HepG2 (cell line): Measurements from ENCODE around the gene RPS5. TPM values are rescaled to one million over a fixed set of nuclear protein-coding genes. Genes with fewer than 3 reads are reported as not detected.
A peak's percentile ranks its signal among the peaks of the same experiment; 100 is the strongest.

ENCODE experiments used
- AKAP8 ChIP-seq: sonication (generic); formaldehyde crosslinking; IDR thresholded peaks from 2 replicates; pipeline ENCODE4 v1.5.1; 2020; ENCODE audit warnings: mild to moderate bottlenecking, missing genetic modification reagents
- ATF3 ChIP-seq: sonication (generic); formaldehyde crosslinking; IDR thresholded peaks from 2 replicates; pipeline ENCODE4 v1.4.0; 2020; ENCODE audit warnings: missing genetic modification reagents
- BORCS8-MEF2B ChIP-seq: sonication (generic); formaldehyde crosslinking; IDR thresholded peaks from 2 replicates; pipeline ENCODE4 v1.8.0; 2022; ENCODE audit warnings: mild to moderate bottlenecking, missing genetic modification reagents
- GZF1 ChIP-seq: sonication (generic); formaldehyde crosslinking; IDR thresholded peaks from 2 replicates; pipeline ENCODE4 v1.5.1; 2020; ENCODE audit warnings: mild to moderate bottlenecking, missing genetic modification reagents
- KMT2A ChIP-seq: sonication (generic); formaldehyde crosslinking; IDR thresholded peaks from 2 replicates; pipeline ENCODE4 v1.4.0; 2020; ENCODE audit warnings: missing genetic modification reagents
- MNT ChIP-seq: fragments of 450-650 bp; IDR thresholded peaks from 2 replicates; pipeline ENCODE4 v1.6.1; 2016
- NFKBIZ ChIP-seq: IDR thresholded peaks from 2 replicates; pipeline ENCODE4 v1.6.1; 2018; ENCODE audit warnings: missing genetic modification reagents, missing compliant biosample characterization
- NPAS2 ChIP-seq: sonication (generic); formaldehyde crosslinking; IDR thresholded peaks from 2 replicates; pipeline ENCODE4 v1.8.0; 2022; ENCODE audit warnings: mild to moderate bottlenecking, missing genetic modification reagents, borderline replicate concordance
- PAF1 ChIP-seq: IDR thresholded peaks from 2 replicates; pipeline ENCODE4 v1.6.1; 2016; ENCODE audit warnings: missing genetic modification reagents, missing compliant biosample characterization
- PCBP2 ChIP-seq: fragments of 200-400 bp; formaldehyde crosslinking; optimal IDR thresholded peaks from 2 replicates; pipeline ENCODE3; 2018; ENCODE audit warnings: low read length, low read depth; ENCODE audit not compliant: poor library complexity, severe bottlenecking
- POGK ChIP-seq: sonication (generic); formaldehyde crosslinking; conservative IDR thresholded peaks from 2 replicates; pipeline ENCODE4 v1.8.0; 2022; ENCODE audit warnings: mild to moderate bottlenecking, moderate library complexity, missing genetic modification reagents
- SNRNP70 ChIP-seq: fragments of 200-400 bp; formaldehyde crosslinking; IDR thresholded peaks from 2 replicates; pipeline ENCODE4 v1.6.1; 2017; ENCODE audit warnings: mild to moderate bottlenecking, low read depth, low read length, moderate library complexity
- TGIF2 ChIP-seq: IDR thresholded peaks from 2 replicates; pipeline ENCODE4 v1.6.1; 2016; ENCODE audit warnings: control low read depth, missing compliant biosample characterization
- TSC22D2 ChIP-seq: sonication (generic); formaldehyde crosslinking; IDR thresholded peaks from 2 replicates; pipeline ENCODE4 v1.5.1; 2020; ENCODE audit warnings: missing genetic modification reagents, mild to moderate bottlenecking, borderline replicate concordance
- ZC3H13 ChIP-seq: sonication (generic); formaldehyde crosslinking; IDR thresholded peaks from 2 replicates; pipeline ENCODE4 v1.8.1; 2023; ENCODE audit warnings: mild to moderate bottlenecking, missing genetic modification reagents, moderate library complexity
- ZC3H4 ChIP-seq: sonication (generic); formaldehyde crosslinking; IDR thresholded peaks from 2 replicates; pipeline ENCODE4 v1.4.0; 2020; ENCODE audit warnings: missing genetic modification reagents, borderline replicate concordance
- ZFP36L1 ChIP-seq: sonication (generic); formaldehyde crosslinking; IDR thresholded peaks from 2 replicates; pipeline ENCODE4 v1.8.0; 2022; ENCODE audit warnings: mild to moderate bottlenecking, missing genetic modification reagents, moderate library complexity
- ZNF143 ChIP-seq: sonication (generic); formaldehyde crosslinking; IDR thresholded peaks from 2 replicates; pipeline ENCODE4 v1.4.0; 2020; ENCODE audit warnings: missing genetic modification reagents
- ZNF34 ChIP-seq: sonication (generic); formaldehyde crosslinking; IDR thresholded peaks from 2 replicates; pipeline ENCODE4 v1.4.0; 2020; ENCODE audit warnings: mild to moderate bottlenecking, missing genetic modification reagents, borderline replicate concordance
- ZNF350 ChIP-seq: sonication (generic); formaldehyde crosslinking; IDR thresholded peaks from 2 replicates; pipeline ENCODE4 v1.4.0; 2020; ENCODE audit warnings: mild to moderate bottlenecking, low read depth, missing genetic modification reagents, borderline replicate concordance
- ZNF431 ChIP-seq: sonication (generic); formaldehyde crosslinking; IDR thresholded peaks from 2 replicates; pipeline ENCODE4 v1.9.0; 2022; ENCODE audit warnings: missing genetic modification reagents, low read depth, mild to moderate bottlenecking, borderline replicate concordance
- ZNF451 ChIP-seq: sonication (generic); formaldehyde crosslinking; IDR thresholded peaks from 2 replicates; pipeline ENCODE4 v1.5.0; 2020; ENCODE audit warnings: mild to moderate bottlenecking, missing genetic modification reagents
- ZNF597 ChIP-seq: sonication (generic); formaldehyde crosslinking; IDR thresholded peaks from 2 replicates; pipeline ENCODE4 v1.5.0; 2020; ENCODE audit warnings: missing genetic modification reagents
- ZNF615 ChIP-seq: sonication (generic); formaldehyde crosslinking; IDR thresholded peaks from 2 replicates; pipeline ENCODE4 v1.5.0; 2020; ENCODE audit warnings: mild to moderate bottlenecking, missing genetic modification reagents, borderline replicate concordance
- ZNF652 ChIP-seq: IDR thresholded peaks from 2 replicates; pipeline ENCODE4 v1.6.1; 2016; ENCODE audit warnings: low read depth, borderline replicate concordance
- ZNF674 ChIP-seq: sonication (generic); formaldehyde crosslinking; IDR thresholded peaks from 2 replicates; pipeline ENCODE4 v1.5.0; 2020; ENCODE audit warnings: low read depth, mild to moderate bottlenecking, missing genetic modification reagents
- ZNF724P ChIP-seq: sonication (generic); formaldehyde crosslinking; IDR thresholded peaks from 2 replicates; pipeline ENCODE4 v1.8.0; 2022; ENCODE audit warnings: missing genetic modification reagents, borderline replicate concordance
- polyA plus RNA-seq, 8 experiments: library from polyadenylated mRNA; depleted of rRNA in 3 of 8; stranded (reverse) in 7 of 8; unstranded in 1 of 8; fragments of >200 nt; fragmentation: Illumina TruSeq in 4 of 8; extraction: Trizol in 4 of 8; gene quantifications; 2 replicates each; pipeline versions ENCODE4 v1.2.1 to v1.2.3, GENCODE V29; 2011 to 2016; ENCODE audit warnings: low read depth in 4 of 8, missing spikeins in 1 of 8, mixed read lengths in 1 of 8; ENCODE audit not compliant: insufficient read depth in 1 of 8
- total RNA-seq, 5 experiments: library from RNA; depleted of rRNA; stranded (reverse); fragments of >200 nt; fragmentation: Illumina TruSeq; extraction: Trizol; gene quantifications; 2 replicates each; pipeline ENCODE4 v1.2.3, GENCODE V29; 2016; ENCODE audit warnings: low read depth in 1 of 5

The RPS5 gene
- total and polyA plus RNA-seq, 2 of the 13 experiments (the other 11 are each of a cell fraction or from before 2014, with no cell fraction given): 1,544 to 4,408 TPM

GRCh38 chr19:58407658-58408151 lies 20.6 kb downstream of the RPS5 start (continued):
- no peak for TF ChIP-seq POGK (CRISPR knock-in tag)
- no peak for TF ChIP-seq MNT
- no peak for TF ChIP-seq ZNF597 (CRISPR knock-in tag)
- no peak for TF ChIP-seq ZNF431 (CRISPR knock-in tag)
- TF ChIP-seq ZC3H4 (CRISPR knock-in tag): peak; percentile 53; the same call in 1 of the 2 replicates
- no peak for TF ChIP-seq TSC22D2
- no peak for TF ChIP-seq ZNF674 (CRISPR knock-in tag)
- no peak for TF ChIP-seq SNRNP70
- no peak for TF ChIP-seq NFKBIZ (CRISPR knock-in tag)
- no peak for TF ChIP-seq TGIF2 (CRISPR knock-in tag)
- no peak for TF ChIP-seq ZNF652 (CRISPR knock-in tag)
- no peak for TF ChIP-seq PCBP2
- no peak for TF ChIP-seq KMT2A (CRISPR knock-in tag)
- TF ChIP-seq ZNF350 (CRISPR knock-in tag): no peak
- TF ChIP-seq BORCS8-MEF2B: no peak
- no peak for TF ChIP-seq ATF3
- peak; percentile 43; the same call in 1 of the 2 replicates for TF ChIP-seq ZC3H13
- TF ChIP-seq GZF1 (CRISPR knock-in tag): 0 out of 2 replicates have a peak, but pooled peaks have one; percentile 9
- no peak for TF ChIP-seq PAF1 (CRISPR knock-in tag)
- TF ChIP-seq ZNF451 (CRISPR knock-in tag): no peak
- no peak for TF ChIP-seq ZNF34 (CRISPR knock-in tag)
- no peak for TF ChIP-seq NPAS2 (CRISPR knock-in tag)
- TF ChIP-seq ZNF143 (CRISPR knock-in tag): no peak
- TF ChIP-seq AKAP8 (CRISPR knock-in tag): no peak
- no peak for TF ChIP-seq ZFP36L1
- no peak for TF ChIP-seq ZNF615 (CRISPR knock-in tag)
- no peak for TF ChIP-seq ZNF724P (CRISPR knock-in tag)
